MG63 (cell line): ENCODE data around the gene SLC25A30. TPM values are rescaled to one million over a fixed set of nuclear protein-coding genes. Genes with fewer than 3 reads are reported as not detected.
"Not testable (repeated sequence)": the region's sequence is repeated elsewhere in the genome, so short reads cannot be mapped to it uniquely, and the experiment has no call there.

Source experiments
- DNase-seq: peaks from one replicate; pipeline ENCODE4 v3.0.0-alpha.2; 2020
- H3K27me3 ChIP-seq: fragments of 250-450 bp; sonication (Bioruptor Pico); 2 replicates; pipeline ENCODE4 v1.5.1; 2020; ENCODE audit warnings: mild to moderate bottlenecking, moderate library complexity
- H3K36me3 ChIP-seq: fragments of 250-450 bp; sonication (Bioruptor Pico); 2 replicates; pipeline ENCODE4 v1.5.1; 2020; ENCODE audit warnings: mild to moderate bottlenecking, moderate library complexity
- H3K4me3 ChIP-seq: fragments of 250-450 bp; sonication (Bioruptor Pico); 2 replicates; pipeline ENCODE4 v1.5.1; 2020; ENCODE audit warnings: mild to moderate bottlenecking, moderate library complexity
- H3K9me3 ChIP-seq: fragments of 250-450 bp; sonication (Bioruptor Pico); 2 replicates; pipeline ENCODE4 v1.5.1; 2020; ENCODE audit warnings: mild to moderate bottlenecking, moderate library complexity
- total RNA-seq: library from RNA; depleted of rRNA; stranded (reverse); fragments of >200 nt; shearing (Covaris generic); gene quantifications from 2 replicates; pipeline ENCODE4 v1.2.3, GENCODE V29; 2014; ENCODE audit warnings: low replicate concordance

SLC25A30 gene
- total RNA-seq, 1 experiment from 2014 or later, result 14.0 TPM

DNA sequence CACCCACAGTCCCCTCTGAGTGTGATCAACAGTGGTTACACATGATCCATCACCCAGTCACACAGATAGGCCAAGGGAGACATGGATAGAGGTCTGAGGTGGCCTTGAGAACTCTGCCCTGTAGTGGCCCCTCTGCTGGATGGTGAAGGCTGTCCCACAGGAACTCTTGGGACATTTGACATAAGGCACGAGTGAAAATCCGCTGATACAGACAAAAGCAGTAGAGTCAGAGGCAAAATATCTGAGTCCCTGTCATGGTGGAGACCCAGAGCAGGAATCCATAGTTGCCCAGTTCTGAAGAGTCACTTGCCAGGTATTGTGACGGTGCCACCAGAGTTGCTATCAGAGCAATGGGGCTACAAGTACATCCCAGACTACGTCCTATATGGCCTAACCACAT, 18.8 kb upstream of the SLC25A30 start:
- Histone ChIP-seq H3K27me3 (no peaks in the 10 kb centered on the region), H3K9me3 (no peaks in the 10 kb centered on the region), H3K4me3 (no peak overlapping the region), H3K36me3 (no peaks in the 10 kb centered on the region)
- no peak for DNase-seq

DNA sequence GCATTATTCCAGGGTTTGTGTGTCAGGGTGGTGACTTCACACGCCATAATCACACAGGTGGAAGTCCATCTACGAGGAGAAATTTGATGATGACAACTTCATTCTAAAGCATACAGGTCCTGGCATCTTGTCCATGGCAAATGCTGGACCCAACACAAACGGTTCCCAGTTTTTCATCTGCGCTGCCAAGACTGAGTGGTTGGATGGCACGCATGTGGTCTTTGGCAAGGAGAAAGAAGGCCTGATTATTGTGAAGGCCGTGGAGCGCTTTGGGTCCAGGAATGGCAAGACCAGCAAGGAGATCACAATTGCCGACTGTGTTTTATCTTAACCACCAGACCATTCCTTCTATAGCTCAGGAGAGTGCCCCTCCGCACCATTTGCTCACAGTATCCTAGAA, 18.2 kb upstream of the SLC25A30 start:
- no peaks in the 10 kb centered on the region for H3K27me3 ChIP-seq
- no peaks in the 10 kb centered on the region for H3K36me3 ChIP-seq
- H3K9me3 ChIP-seq, result no peaks in the 10 kb centered on the region
- no peak overlapping the region for H3K4me3 ChIP-seq
- DNase-seq, result no peak

DNA sequence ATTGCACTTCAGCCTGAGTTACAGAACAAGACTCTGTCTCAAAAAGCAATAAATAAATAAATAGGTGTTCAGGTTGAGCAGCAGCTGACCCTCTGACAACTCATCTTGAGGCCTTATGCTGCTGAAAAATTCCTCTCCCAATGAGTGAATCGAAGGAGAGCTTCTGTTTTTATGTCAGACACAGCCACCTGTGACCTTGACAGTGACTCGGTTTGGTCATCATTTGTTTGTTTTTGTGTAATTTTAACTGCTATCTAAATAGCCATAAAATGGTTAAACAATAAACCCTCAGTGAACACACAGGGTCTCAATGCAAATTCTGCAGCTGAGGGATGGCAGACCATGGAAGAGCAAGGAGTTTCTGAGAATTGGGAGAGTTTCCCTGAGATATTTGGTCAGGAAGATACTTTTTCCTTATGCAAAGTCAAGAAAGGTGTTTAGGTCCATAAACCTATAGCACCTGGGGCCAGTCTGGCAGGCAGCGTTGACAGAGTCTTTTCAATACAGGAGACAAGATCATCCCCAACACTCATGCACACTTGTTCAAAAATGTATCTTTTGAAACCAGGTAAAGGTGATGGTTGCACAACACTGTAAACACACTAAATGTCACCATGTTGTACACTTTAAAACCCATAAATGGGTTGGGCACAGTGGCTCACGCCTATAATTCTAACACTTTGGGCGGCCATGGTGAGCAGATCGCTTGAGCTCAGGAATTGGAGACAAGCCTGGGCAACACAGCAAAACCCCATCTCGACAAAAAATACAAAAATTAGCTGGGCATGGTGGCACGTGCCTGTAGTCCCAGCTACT, 16.6 kb upstream of the SLC25A30 start:
- no peak for DNase-seq
- Histone ChIP-seq H3K9me3 (no peaks in the 10 kb centered on the region), H3K36me3 (no peaks in the 10 kb centered on the region), H3K27me3 (no peaks in the 10 kb centered on the region), H3K4me3 (no peak overlapping the region)

DNA sequence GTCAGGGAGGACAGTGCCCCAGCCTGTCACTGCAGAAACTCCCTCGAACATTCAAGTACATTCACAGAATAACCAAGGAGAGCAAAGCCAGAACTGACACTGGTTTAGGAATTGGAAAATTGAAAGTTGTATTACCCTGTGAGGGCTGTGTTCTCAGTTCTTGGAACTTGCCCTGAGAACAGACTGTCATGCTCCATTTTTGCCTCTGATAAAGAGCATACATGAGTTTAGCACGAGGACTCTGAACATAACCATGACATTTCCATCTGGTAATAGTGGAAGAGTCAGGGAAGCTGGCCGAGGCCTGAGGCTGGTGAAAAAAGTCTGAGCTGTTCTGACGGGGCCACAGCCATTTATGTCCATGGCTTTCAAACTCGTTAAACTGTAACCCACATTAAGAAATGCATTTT, 15.2 kb upstream of the SLC25A30 start:
- H3K9me3 ChIP-seq, result no peaks in the 10 kb centered on the region
- H3K4me3 ChIP-seq, result no peak overlapping the region
- no peak for DNase-seq
- H3K27me3 ChIP-seq, result no peaks in the 10 kb centered on the region
- H3K36me3 ChIP-seq, result no peaks in the 10 kb centered on the region

DNA sequence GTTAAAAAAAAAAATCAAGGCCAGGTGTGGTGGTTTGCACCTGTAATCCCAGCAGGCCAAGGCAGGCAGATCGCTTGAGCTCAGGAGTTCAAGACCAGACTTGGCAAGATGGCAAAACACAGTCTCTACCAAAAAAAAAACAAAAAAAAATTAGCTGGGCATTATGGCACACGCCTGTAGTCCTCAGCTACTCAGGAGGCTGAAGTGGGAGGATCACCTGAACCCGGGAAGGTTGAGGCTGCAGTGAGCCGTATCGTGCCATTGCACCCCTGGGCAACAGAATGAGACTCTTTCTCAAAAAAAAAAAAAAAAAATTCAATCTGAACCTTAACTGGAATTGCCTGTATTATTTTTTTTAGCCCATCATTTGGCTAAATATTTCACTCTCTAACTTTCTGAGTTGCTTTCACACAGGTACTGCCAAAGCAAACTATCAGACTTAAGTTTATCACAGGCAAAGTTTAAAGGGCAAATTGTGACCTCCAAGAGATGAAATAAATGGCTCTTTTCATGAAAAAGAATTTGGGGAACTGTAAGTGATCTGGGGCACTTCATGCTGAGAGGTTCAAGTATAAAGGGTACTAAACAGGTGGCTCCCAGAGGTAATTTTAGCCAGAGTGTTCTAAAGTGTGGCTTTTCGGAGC, 14.7 kb upstream of the SLC25A30 start:
- H3K9me3 ChIP-seq, result no peaks in the 10 kb centered on the region
- DNase-seq, result no peak
- no peak overlapping the region for H3K4me3 ChIP-seq
- no peaks in the 10 kb centered on the region for H3K27me3 ChIP-seq
- no peaks in the 10 kb centered on the region for H3K36me3 ChIP-seq

DNA sequence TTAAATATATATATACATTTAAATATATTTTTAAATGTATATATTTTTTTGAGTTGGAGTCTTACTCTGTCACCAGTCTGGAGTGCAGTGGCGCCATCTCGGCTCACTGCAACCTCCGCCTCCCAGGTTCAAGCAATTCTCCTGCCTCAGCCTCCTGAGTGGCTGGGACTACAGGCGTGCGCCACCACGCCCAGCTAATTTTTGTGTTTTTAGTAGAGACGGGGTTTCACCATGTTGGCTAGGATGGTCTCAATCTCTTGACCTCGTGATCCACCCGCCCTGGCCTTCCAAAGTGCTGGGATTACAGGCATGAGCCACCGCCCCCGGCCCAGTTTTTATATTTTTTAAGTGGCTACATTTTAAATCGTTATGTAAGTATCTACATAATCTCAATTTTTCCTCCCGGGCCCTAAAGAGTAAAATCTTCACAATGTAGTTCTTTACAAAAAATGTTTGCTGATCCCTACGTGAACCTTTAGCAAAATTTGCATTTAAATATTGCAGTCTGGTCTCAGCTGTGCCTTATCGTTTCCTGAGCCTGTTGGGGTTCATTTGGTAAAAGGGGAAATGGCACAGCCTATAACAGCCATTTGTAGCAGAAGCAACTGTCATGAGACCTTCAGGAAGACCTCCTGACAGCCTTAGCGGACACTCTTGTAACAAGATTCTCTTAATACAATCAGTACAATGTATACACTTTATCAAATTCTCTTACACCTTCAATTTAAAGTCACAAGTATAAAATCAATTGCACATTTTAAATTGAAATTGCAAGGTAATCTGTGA, 8.1 kb upstream of the SLC25A30 start:
- H3K9me3 ChIP-seq, H3K36me3 ChIP-seq, H3K4me3 ChIP-seq, DNase-seq, H3K27me3 ChIP-seq: not testable (repeated sequence)

DNA sequence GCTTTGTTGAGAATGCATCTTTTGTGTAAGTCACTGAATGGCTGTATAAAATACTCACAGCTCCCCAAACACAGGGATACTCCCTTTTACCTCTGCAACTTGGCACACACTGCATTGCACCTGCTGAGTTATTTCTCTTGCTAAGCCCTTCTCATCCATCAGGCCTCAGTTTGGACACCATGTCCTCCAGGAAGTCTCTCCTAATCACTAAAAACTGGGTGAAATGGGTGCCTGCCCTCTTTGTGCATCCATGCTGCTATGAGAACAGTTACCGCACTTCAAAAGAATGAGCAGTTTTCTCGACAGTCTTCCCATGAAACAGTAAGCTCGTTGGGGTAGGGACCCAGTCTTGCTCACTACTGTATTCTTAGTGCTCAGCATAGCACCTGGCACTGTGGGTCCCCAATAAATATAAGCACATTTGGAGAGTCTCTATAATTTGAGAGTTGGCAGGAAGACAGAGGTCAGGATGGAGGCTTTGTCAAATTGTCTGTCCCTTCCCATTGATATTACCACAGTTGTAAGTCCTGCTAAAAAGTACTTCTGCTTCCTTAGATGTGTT, 4.6 kb upstream of the SLC25A30 start:
- H3K36me3 ChIP-seq, result no peaks in the 10 kb centered on the region
- H3K9me3 ChIP-seq, result no peaks in the 10 kb centered on the region
- no peak overlapping the region for H3K4me3 ChIP-seq
- no peaks in the 10 kb centered on the region for H3K27me3 ChIP-seq
- DNase-seq, result no peak

DNA sequence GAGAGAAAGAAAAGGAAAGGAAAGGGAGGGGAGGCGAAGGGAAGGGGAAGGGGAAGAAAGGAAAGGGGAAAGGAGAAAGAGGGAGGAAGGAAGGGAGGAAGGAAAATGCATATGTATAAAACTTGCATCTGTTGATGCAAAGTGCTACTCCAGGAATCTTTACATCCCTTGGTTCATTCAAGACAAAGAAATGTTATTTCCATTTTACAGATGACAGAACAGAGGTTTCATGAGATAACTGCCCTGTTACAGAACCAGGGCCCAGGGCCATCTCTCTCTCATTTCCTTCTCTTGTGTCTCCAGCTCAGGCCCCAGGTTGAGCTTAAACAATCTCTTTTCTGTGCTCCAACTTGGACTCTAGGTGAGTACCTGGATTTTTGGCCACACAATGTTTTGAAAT, 1.8 kb upstream of the SLC25A30 start:
- DNase-seq, result no peak
- no peaks in the 10 kb centered on the region for H3K36me3 ChIP-seq
- H3K27me3 ChIP-seq, result no peaks in the 10 kb centered on the region
- H3K4me3 ChIP-seq, result no peak overlapping the region
- H3K9me3 ChIP-seq, result no peaks in the 10 kb centered on the region

DNA sequence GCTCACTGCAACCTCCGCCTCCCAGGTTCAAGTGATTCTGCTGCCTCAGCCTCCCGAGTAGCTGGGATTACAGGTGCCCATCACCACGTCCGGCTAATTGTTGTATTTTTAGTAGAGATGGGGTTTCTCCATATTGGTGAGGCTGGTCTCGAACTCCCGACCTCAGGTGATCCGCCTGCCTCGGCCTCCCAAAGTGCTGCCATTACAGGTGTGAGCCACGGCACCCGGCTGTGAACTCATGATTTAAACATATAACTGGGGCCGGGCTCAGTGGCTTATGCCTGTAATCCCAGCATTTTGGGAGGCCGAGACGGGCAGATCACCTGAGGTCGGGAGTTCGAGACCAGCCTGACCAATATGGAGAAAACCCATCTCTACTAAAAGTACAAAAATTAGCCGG, 1.2 kb upstream of the SLC25A30 start:
- DNase-seq, H3K9me3 ChIP-seq, H3K36me3 ChIP-seq, H3K4me3 ChIP-seq, H3K27me3 ChIP-seq: not testable (repeated sequence)

DNA sequence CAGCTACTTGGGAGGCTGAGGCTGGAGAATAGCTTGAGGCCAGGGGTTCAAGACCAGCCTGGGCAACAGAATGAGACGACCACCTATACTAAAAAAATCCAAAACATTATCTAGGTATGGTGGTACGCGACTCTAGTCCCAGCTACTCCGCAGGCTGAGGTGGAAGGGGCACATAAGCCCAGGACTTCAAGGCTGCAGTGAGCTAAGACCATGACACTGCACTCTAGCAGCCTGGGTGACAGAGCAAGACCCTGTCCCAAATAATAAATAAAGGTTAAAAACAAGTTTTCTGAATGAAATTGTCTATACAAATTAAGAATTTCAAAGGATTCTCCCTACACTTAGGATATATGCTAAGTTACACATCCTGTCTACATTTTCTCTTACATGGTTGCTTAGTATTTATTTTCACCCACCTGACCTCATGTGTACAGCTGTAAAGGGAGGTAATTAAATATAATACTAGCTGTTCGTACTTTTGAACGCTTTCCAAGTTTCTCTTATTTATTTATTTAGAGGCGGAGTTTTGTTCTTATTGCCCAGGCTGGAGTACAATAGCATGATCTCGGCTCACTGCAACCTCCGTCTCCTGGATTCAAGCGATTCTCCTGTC, 1.6 kb downstream of the SLC25A30 start:
- no peaks in the 10 kb centered on the region for H3K9me3 ChIP-seq
- H3K27me3 ChIP-seq, result no peaks in the 10 kb centered on the region
- H3K4me3 ChIP-seq, result peak overlapping the region; percentile 74
- no peak for DNase-seq
- H3K36me3 ChIP-seq, result no peaks in the 10 kb centered on the region

DNA sequence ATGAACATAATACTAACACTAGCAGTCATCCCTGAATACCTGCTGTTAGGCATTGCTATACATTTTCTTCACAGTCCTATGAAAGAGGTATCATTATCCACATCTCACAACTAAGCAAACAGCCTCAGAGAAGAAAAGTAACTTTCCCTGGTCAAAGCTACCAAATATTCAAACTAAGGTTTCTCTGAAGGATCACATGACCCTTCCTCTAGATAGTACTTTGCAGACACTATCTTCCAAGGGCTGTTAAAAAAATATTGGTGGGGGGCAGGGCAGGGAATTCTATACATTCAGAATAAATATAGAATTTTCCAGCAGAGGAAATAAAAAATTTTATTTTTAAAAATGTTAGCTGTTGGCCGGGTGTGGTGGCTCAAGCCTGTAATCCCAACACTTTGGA, 3.1 kb downstream of the SLC25A30 start:
- Histone ChIP-seq H3K27me3 (no peaks in the 10 kb centered on the region), H3K4me3 (no peak overlapping the region), H3K36me3 (peaks cover under 1% of the 10 kb centered on the region; the same call in 1 of the 2 replicates), H3K9me3 (no peaks in the 10 kb centered on the region)
- DNase-seq, result no peak

DNA sequence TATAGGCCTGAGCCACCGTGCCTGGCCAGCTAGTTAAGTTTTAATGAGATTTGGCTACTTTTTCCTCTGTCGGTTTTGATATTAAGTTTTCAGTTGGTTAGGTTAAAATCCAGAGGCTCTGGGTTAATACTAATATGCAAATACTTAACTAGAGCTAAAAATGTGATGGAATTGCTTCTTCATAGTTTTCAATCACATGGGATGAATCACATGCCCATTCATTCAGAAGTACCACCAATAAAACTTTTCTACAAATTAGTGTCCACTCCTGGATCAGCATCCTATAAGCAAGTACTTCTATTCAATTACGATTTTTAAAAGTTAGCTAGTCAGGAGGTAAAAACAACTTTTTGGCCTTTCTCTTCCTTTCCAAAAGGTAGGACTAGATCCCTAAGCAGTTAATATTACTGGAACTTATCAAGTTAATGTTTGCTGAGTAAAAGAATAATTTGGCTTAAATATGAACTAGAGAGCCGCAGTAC, 4.3 kb downstream of the SLC25A30 start:
- no peaks in the 10 kb centered on the region for H3K9me3 ChIP-seq
- H3K4me3 ChIP-seq, result no peak overlapping the region
- DNase-seq, result no peak

DNA sequence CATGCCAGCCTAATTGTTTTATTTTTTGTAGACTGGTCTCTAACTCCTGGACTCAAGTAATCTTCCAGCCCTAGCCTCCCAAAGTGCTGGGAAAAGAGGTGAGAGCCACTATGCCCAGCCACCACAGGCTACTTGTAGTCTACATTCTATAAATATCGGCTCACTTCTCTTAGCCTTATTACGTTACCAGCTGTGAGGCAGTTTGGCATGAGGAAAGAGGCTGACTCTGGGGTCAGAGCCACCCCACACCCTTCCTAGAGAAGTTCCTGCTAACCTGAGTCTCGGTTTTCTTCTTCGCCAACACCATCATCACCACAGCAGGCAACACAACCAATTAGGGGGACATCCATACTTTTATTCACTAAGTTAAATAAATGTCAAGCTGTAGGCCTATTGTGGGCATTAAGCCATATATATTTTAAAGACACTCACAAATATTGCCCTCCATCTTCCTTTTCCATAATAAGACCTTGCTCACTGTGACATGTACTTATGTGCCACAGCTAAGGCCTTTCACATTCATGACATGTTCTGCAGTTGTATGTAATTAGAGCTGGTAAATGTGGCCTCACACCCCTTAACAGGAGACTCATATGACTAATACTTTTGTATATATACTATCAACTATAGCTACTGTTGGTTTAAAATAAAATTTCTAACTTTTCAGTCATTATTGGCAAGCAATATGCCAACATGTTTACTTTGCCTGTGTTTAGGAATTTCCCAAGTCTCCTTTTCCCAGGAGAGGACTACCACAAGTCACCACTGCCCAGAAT, 5.7 kb downstream of the SLC25A30 start:
- no peak for DNase-seq
- Histone ChIP-seq H3K9me3 (no peaks in the 10 kb centered on the region), H3K27me3 (no peaks in the 10 kb centered on the region), H3K4me3 (no peak overlapping the region), H3K36me3 (peaks cover 14% of the 10 kb centered on the region)

More for the DNA sequence above, 4.3 kb downstream of the SLC25A30 start:
- Histone ChIP-seq H3K27me3 (no peaks in the 10 kb centered on the region), H3K36me3 (peaks cover 9% of the 10 kb centered on the region; the same call in 1 of the 2 replicates)

DNA sequence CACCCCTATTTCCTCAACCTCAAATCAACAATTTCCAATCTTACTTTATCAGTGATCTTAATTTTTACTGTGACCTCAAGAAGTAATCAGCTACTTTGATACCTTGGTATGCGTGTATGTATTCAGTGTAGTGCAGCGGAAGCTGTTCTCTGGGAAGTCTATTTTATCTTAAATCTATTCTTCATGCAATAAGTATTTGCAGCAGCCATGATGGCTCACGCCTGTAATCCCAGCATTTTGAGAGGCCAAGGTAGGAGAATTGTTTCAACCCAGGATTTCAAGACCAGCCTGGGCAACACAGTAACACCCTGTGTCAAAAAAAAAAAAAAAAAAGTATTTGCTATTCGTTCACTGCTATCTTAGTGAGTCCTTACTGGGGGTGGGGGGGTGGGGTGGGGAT, 6.5 kb downstream of the SLC25A30 start:
- H3K27me3 ChIP-seq, result no peaks in the 10 kb centered on the region
- no peaks in the 10 kb centered on the region for H3K9me3 ChIP-seq
- DNase-seq, result no peak
- no peak overlapping the region for H3K4me3 ChIP-seq
- peaks cover 14% of the 10 kb centered on the region for H3K36me3 ChIP-seq

DNA sequence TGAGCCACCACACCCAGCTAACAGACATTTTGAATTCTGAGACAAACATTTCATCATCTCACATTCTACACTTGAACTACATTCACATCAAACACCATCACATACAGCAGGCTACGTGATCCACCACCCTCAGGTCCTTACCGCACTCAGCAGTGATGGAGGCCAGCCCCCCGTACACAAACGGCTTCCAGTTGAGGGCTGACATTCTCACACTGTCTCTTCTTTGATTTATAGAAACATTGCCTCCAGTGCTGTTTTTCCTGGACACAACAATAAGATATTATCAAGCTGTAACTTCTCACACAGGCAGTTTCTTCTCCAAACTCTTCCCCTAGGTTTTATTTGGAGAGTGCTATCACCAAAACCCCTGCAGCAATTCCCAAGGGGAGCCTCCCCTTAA, 7.0 kb downstream of the SLC25A30 start:
- H3K4me3 ChIP-seq, result no peak overlapping the region
- H3K36me3 ChIP-seq, result peaks cover 14% of the 10 kb centered on the region
- no peaks in the 10 kb centered on the region for H3K27me3 ChIP-seq
- no peaks in the 10 kb centered on the region for H3K9me3 ChIP-seq
- DNase-seq, result no peak

DNA sequence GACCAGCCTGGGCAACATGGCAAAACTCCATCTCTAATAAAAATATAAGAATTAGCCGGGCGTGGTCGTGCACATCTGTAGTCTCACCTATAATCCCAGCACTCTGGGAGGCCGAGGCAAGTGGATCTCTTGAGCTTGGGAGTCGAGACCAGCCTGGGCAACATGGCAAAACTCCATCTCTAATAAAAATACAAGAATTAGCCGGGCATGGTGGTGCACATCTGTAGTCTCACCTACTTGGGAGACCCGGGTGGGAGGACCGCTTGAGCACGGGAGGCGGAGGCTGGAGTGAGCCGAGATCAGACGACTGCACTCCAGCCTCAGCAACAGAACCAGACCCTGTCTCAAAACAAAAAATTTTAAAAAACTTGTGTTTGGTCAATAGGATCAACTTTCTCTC, 7.7 kb downstream of the SLC25A30 start:
- Histone ChIP-seq H3K27me3 (no peaks in the 10 kb centered on the region), H3K9me3 (no peaks in the 10 kb centered on the region), H3K36me3 (peaks cover 15% of the 10 kb centered on the region), H3K4me3 (no peak overlapping the region)
- DNase-seq, result no peak
